Right lobe of liver (tissue), 4 donors: ENCODE results near the gene PLSCR4.

Experiments used
- POLR2A ChIP-seq: fragments of 450-650 bp; IDR thresholded peaks from one replicate; pipeline ENCODE4 v1.6.1; 2017; ENCODE audit warnings: antibody characterized with exemption, mild to moderate bottlenecking
- TF ChIP-seq, protein P1 (sequence below), 4 donors: fragments of 200-600 bp in 3 of 4; fragments of 450-650 bp in 1 of 4; IDR thresholded peaks; one replicate each; pipeline versions ENCODE4 v1.5.1 to v1.8.0; 2016 to 2022; ENCODE audit warnings: antibody characterized with exemption in 4 of 4, mild to moderate bottlenecking in 2 of 4
- donor health status: DM: no; HTN: no; CAD: no.
- donor health status: DM: no; HTN: no; CAD: no.
- donor health status: DM: no; HTN: yes; CAD: no.

DNA sequence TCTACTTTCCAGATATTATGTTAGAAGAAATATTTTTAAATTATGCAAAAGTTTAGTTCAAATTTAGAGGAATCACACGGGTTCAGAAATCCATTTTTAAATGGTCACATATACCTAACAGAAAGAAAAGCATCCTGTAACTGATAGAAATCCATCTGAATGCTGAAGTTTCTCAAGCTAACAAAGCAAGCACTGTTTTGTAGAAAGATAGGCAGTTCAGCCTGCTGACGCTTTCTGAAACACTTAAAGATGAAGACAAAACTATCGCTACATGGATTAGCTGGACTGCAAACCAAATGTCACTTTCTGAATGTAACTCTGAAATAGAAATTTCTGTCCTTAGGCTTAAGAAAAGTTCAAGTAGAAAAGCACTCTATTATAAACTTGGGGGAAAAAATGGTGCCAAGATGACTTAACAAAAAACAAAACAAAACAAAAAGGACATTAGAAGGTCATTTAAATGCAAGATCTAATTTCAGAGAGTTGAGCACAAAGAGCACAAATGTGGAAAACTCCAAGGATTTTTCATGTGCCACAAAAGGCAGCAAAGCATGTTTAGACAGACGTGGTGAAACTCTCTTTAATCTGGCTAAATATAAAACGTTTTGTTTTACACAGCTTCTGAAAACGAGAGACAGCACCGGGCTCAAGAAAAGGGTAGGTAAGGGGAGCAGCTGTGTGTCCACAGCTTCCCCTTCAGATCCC lies 91.1 kb downstream of the PLSCR4 start:
- TF ChIP-seq, protein P1, sequence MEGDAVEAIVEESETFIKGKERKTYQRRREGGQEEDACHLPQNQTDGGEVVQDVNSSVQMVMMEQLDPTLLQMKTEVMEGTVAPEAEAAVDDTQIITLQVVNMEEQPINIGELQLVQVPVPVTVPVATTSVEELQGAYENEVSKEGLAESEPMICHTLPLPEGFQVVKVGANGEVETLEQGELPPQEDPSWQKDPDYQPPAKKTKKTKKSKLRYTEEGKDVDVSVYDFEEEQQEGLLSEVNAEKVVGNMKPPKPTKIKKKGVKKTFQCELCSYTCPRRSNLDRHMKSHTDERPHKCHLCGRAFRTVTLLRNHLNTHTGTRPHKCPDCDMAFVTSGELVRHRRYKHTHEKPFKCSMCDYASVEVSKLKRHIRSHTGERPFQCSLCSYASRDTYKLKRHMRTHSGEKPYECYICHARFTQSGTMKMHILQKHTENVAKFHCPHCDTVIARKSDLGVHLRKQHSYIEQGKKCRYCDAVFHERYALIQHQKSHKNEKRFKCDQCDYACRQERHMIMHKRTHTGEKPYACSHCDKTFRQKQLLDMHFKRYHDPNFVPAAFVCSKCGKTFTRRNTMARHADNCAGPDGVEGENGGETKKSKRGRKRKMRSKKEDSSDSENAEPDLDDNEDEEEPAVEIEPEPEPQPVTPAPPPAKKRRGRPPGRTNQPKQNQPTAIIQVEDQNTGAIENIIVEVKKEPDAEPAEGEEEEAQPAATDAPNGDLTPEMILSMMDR (IDR thresholded peaks at IDR 0.05) = no peak
- TF ChIP-seq POLR2A = no peak
